ENCODE data around the gene SLC22A23.
"Not testable (repeated sequence)": the region's sequence is repeated elsewhere in the genome, so short reads cannot be mapped to it uniquely, and the experiment has no call there.

DNA sequence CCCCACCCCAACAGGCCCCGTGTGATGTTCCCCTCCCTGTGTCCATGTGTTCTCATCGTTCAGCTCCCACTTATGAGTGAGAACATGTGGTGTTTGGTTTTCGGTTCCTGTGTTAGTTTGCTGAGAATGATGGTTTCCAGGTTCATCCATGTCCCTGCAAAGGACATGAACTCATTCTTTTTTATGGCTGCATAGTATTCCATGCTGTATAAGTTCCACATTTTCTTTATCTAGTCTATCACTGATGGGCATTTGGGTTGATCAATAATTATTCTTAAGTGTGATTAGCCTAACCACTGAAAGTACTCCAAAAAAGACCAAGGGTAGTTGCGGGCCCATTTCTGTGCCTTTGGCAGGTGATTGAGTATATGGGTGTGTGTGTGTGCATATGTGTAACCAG is 215.1 kb downstream of the SLC22A23 start:
- TF ChIP-seq, protein P1, sequence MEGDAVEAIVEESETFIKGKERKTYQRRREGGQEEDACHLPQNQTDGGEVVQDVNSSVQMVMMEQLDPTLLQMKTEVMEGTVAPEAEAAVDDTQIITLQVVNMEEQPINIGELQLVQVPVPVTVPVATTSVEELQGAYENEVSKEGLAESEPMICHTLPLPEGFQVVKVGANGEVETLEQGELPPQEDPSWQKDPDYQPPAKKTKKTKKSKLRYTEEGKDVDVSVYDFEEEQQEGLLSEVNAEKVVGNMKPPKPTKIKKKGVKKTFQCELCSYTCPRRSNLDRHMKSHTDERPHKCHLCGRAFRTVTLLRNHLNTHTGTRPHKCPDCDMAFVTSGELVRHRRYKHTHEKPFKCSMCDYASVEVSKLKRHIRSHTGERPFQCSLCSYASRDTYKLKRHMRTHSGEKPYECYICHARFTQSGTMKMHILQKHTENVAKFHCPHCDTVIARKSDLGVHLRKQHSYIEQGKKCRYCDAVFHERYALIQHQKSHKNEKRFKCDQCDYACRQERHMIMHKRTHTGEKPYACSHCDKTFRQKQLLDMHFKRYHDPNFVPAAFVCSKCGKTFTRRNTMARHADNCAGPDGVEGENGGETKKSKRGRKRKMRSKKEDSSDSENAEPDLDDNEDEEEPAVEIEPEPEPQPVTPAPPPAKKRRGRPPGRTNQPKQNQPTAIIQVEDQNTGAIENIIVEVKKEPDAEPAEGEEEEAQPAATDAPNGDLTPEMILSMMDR (IDR thresholded peaks at IDR 0.05) = not testable (repeated sequence)
- not testable (repeated sequence) for TF ChIP-seq POLR2A (IDR thresholded peaks at IDR 0.05)

All from adrenal gland (tissue), 5 donors.